ENCODE results near the gene ARFIP1.

ARFIP1 gene

DNA sequence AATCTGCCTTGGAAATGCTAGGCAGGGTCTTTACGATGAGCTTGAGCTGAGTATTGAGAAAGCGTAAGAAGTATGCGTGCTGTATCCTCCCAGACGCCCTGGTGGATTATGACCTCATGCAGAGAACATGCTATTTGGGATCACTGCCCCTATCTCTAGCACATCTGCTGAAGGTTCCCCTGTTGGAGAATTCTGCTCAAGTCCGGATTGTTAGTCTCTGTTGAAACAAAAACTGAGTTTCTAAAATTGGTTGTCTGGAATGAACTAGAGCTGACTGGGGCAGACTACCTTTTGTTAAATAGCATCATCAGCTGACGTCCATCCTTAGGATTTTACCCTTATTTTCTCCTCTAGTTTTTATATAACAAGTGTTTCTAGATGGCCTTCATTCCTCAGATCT, 163.9 kb downstream of the ARFIP1 start:
- TF ChIP-seq CEBPB (IDR thresholded peaks at IDR 0.05): no peak

DNA sequence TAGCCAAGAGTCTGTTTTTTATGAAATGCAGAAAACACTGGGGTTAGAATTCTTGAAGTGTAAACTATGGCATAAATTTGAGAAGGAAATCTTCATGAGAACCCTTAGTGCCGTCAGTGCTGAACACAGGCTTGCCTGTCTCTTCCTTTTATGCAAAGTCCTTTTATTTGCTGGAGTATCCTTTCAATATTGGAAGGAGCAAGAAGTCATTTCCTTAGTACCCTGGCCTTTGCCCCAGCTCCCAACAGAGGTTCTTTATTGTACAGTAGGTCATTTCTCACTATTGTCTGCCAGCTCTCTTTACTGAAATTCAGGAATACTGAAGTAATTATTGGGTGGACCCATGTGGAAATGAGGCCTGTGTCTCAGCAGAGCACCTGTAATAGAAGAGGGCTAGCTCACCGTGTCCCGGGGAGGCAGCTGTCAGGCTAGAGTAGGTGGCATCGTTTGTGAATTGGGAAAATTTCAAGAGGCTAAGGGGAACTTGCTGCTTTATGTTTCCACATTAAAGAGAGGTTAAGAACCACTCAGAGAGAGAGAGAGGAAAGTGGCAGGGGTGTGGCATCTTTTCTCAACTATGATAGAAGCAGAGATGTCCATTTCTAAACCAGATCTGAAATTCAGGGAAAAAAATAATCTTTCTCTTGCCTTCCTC, 165.0 kb downstream of the ARFIP1 start:
- TF ChIP-seq TEAD4 (IDR thresholded peaks at IDR 0.05) (no peak), EGR1 (IDR thresholded peaks at IDR 0.05) (no peak), RAD21 (IDR thresholded peaks at IDR 0.05; ENCODE audit: low read depth) (no peak), CREB1 (IDR thresholded peaks at IDR 0.05; ENCODE audit: low read depth) (no peak), YY1 (IDR thresholded peaks at IDR 0.05; ENCODE audit: low read depth) (no peak), TAF1 (IDR thresholded peaks at IDR 0.05; ENCODE audit: low read depth) (no peak), ZBTB7A (IDR thresholded peaks at IDR 0.05; ENCODE audit: low read depth) (no peak), FOXM1 (IDR thresholded peaks at IDR 0.05; ENCODE audit: borderline replicate concordance, low read depth) (no peak), NFIC (IDR thresholded peaks at IDR 0.05) (no peak), USF1 (IDR thresholded peaks at IDR 0.05) (no peak), EP300 (IDR thresholded peaks at IDR 0.05; ENCODE audit: borderline replicate concordance) (no peak), CEBPB (IDR thresholded peaks at IDR 0.05) (no peak)
- TF ChIP-seq, protein P1, sequence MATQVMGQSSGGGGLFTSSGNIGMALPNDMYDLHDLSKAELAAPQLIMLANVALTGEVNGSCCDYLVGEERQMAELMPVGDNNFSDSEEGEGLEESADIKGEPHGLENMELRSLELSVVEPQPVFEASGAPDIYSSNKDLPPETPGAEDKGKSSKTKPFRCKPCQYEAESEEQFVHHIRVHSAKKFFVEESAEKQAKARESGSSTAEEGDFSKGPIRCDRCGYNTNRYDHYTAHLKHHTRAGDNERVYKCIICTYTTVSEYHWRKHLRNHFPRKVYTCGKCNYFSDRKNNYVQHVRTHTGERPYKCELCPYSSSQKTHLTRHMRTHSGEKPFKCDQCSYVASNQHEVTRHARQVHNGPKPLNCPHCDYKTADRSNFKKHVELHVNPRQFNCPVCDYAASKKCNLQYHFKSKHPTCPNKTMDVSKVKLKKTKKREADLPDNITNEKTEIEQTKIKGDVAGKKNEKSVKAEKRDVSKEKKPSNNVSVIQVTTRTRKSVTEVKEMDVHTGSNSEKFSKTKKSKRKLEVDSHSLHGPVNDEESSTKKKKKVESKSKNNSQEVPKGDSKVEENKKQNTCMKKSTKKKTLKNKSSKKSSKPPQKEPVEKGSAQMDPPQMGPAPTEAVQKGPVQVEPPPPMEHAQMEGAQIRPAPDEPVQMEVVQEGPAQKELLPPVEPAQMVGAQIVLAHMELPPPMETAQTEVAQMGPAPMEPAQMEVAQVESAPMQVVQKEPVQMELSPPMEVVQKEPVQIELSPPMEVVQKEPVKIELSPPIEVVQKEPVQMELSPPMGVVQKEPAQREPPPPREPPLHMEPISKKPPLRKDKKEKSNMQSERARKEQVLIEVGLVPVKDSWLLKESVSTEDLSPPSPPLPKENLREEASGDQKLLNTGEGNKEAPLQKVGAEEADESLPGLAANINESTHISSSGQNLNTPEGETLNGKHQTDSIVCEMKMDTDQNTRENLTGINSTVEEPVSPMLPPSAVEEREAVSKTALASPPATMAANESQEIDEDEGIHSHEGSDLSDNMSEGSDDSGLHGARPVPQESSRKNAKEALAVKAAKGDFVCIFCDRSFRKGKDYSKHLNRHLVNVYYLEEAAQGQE (IDR thresholded peaks at IDR 0.05; ENCODE audit: low read depth): no peak
- TF ChIP-seq, protein P2, sequence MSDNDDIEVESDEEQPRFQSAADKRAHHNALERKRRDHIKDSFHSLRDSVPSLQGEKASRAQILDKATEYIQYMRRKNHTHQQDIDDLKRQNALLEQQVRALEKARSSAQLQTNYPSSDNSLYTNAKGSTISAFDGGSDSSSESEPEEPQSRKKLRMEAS (IDR thresholded peaks at IDR 0.05): no peak

DNA sequence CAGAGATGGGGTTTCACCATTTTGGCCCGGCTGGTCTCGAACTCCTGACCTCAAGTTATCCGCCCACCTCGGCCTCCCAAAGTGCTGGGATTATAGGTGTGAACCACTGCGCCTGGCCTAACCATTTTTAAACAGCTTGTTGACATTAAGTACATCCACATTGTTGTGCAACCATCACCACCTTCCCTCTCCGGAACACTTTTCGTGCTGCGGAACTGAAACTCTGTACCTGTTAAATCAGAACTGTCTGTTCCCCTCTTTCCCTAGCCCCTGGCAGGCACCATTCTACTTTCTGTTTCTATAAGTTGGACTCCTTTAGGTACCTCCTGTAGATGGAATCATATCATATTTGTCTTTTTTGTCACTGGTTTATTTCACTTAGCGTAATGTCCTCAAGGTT, 165.9 kb downstream of the ARFIP1 start:
- TF ChIP-seq TAF1 (IDR thresholded peaks at IDR 0.05; ENCODE audit: low read depth): no peak
- no peak for TF ChIP-seq YY1 (IDR thresholded peaks at IDR 0.05; ENCODE audit: low read depth)
- no peak for TF ChIP-seq FOXM1 (IDR thresholded peaks at IDR 0.05; ENCODE audit: borderline replicate concordance, low read depth)
- no peak for TF ChIP-seq TCF12 (IDR thresholded peaks at IDR 0.05; ENCODE audit: low read depth)
- TF ChIP-seq USF1 (IDR thresholded peaks at IDR 0.05): no peak
- TF ChIP-seq CREB1 (IDR thresholded peaks at IDR 0.05; ENCODE audit: low read depth): no peak
- TF ChIP-seq NFIC (IDR thresholded peaks at IDR 0.05): no peak
- TF ChIP-seq, protein P2 (IDR thresholded peaks at IDR 0.05): no peak
- TF ChIP-seq TEAD4 (IDR thresholded peaks at IDR 0.05): no peak
- TF ChIP-seq CEBPB (IDR thresholded peaks at IDR 0.05): no peak
- TF ChIP-seq EGR1 (IDR thresholded peaks at IDR 0.05): no peak
- TF ChIP-seq EP300 (IDR thresholded peaks at IDR 0.05; ENCODE audit: borderline replicate concordance): no peak
- no peak for TF ChIP-seq ZBTB7A (IDR thresholded peaks at IDR 0.05; ENCODE audit: low read depth)

- no peak for TF ChIP-seq CREB1 (IDR thresholded peaks at IDR 0.05; ENCODE audit: low read depth)
- no peak for TF ChIP-seq TAF1 (IDR thresholded peaks at IDR 0.05; ENCODE audit: low read depth)
- TF ChIP-seq CEBPB (IDR thresholded peaks at IDR 0.05): no peak
- TF ChIP-seq EGR1 (IDR thresholded peaks at IDR 0.05): no peak
- no peak for TF ChIP-seq RAD21 (IDR thresholded peaks at IDR 0.05; ENCODE audit: low read depth)
- no peak for TF ChIP-seq TEAD4 (IDR thresholded peaks at IDR 0.05)
- TF ChIP-seq, protein P1 (IDR thresholded peaks at IDR 0.05; ENCODE audit: low read depth): no peak
- TF ChIP-seq YY1 (IDR thresholded peaks at IDR 0.05; ENCODE audit: low read depth): no peak
- no peak for TF ChIP-seq EP300 (IDR thresholded peaks at IDR 0.05; ENCODE audit: borderline replicate concordance)
- TF ChIP-seq ZBTB7A (IDR thresholded peaks at IDR 0.05; ENCODE audit: low read depth): no peak
- TF ChIP-seq NFIC (IDR thresholded peaks at IDR 0.05): no peak
Measured at GRCh38 chr4:152946446-152946845, 166.7 kb downstream of the ARFIP1 start.

GRCh38 chr4:152947311-152947710, 167.6 kb downstream of the ARFIP1 start:
- TF ChIP-seq EGR1 (IDR thresholded peaks at IDR 0.05): no peak
- no peak for TF ChIP-seq RAD21 (IDR thresholded peaks at IDR 0.05; ENCODE audit: low read depth)
- TF ChIP-seq NFIC (IDR thresholded peaks at IDR 0.05): no peak
- TF ChIP-seq, protein P1 (IDR thresholded peaks at IDR 0.05; ENCODE audit: low read depth): no peak
- no peak for TF ChIP-seq FOXM1 (IDR thresholded peaks at IDR 0.05; ENCODE audit: borderline replicate concordance, low read depth)
- no peak for TF ChIP-seq TEAD4 (IDR thresholded peaks at IDR 0.05)
- no peak for TF ChIP-seq YY1 (IDR thresholded peaks at IDR 0.05; ENCODE audit: low read depth)
- TF ChIP-seq TCF12 (IDR thresholded peaks at IDR 0.05; ENCODE audit: low read depth): no peak

Measured in Ishikawa (cell line).